Measurements from ENCODE around the gene WDR81.
"Not testable (repeated sequence)": the region's sequence is repeated elsewhere in the genome, so short reads cannot be mapped to it uniquely, and the experiment has no call there.

WDR81 gene

GRCh38 chr17:1713878-1714426 is 10.6 kb upstream of the WDR81 start:
- DNase-seq = peak; percentile 43 to 78

DNA sequence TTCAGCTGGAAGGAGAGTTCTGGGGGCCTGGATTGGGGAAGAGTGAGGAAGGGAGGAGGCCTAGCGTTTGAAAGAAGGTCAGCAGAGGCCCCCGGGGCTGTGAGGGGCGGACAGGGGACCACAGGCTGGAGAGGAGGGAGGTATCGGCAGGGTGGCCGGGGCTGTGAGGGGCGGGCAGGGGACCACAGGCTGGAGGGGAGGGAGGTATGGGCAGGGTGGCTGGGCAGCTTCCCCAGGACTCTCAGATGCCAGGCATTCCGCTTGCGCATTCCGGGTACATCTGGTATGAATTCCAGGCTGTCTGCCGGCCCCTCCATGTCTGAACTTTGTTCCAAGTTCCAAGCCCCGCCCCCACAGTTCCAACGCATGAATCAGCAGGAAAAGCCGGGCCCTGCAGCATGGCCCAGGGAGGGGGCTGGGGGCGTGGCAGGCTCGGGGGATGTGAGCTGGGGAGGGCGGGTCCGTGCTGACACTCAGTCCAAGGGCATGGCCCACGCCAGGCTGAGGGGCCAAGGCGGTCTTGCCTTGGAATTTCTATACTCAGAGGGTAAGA is 10.0 kb upstream of the WDR81 start:
- peak; percentile 16 to 77 for DNase-seq

DNA sequence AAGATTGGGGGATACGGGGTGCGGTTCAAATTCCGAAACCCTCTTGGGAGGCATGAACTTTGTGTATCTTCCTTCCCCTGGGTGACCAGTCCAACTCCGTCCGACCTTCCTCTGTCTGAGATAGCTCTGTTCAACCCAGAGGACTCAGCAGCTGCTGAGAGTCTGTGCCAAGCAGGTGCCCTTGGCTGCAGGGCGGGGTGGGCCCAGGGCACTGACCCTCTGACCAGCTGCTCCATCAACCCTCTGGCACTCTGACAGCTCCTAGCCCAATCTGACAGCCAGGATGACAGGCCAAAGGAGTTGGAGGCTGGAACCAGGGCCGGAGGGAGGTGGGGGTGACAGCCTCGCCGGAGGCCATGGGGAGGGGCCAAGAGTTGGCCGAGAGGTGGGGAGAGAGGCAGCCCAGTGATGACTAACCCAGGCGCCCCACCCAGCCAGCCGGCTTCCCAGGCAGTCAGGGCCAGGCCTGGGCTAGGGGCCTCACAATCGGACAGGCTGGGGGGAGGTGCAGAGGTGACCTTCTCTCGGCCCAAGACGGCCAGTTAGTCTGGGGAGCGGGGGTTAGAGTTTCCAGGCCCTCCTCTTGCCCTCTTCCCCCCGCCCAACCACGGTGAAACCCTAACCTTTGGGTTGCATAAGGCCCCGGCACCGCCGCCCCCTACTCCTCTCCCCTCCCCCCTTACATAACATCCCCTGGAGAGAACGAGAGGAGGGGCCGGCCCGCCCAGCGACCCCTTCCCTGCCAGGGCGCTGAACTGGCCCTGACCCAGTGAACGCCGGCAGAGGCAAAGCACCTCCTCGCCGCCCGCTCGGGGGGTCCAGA is 9.3 kb upstream of the WDR81 start:
- peak in 1 of 2 experiments; percentile 29 for DNase-seq

GRCh38 chr17:1715803-1716075 is 8.8 kb upstream of the WDR81 start:
- no peak for DNase-seq

DNA sequence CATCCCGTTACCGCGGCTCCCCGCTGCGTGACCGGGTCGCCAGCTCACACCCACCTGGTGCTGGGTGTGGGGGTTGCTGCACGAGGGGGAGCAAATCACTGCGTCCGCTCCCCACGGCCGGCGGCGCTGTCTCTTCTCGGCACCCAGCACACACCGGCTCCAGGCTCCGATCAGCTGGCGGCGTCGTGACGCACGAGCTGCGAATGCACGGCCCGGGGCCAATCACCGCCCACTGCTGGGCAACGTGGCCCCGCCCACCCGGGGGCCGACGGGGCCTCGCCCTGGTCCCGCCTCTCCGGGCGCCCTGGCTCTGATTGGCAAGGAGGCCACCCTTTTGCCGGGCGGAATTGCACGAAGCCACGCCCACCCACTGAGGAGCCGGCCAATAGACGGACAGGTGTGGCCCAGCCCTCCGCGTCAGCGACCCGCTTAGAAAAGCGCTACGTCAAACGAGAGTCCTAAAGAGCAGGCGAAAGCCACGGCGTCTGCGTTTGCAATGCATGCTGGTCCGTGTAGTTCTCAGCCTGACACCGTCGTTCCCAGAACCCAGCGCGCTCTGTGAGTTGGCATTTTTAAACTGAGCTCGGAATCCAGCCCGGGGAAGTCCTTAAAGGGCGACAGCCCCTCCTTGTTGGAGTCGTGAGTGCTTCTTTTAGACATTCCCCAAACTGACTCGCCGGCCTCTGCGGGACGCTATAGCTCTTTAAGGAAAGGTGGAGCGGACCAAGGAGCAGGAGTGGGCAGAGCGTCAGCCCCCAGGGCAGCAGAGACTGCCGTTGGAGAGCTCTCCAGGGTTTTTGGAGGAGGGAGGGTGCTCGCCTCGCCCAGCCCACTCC is 8.2 kb upstream of the WDR81 start:
- DNase-seq = peak; percentile 97 to 99

DNA sequence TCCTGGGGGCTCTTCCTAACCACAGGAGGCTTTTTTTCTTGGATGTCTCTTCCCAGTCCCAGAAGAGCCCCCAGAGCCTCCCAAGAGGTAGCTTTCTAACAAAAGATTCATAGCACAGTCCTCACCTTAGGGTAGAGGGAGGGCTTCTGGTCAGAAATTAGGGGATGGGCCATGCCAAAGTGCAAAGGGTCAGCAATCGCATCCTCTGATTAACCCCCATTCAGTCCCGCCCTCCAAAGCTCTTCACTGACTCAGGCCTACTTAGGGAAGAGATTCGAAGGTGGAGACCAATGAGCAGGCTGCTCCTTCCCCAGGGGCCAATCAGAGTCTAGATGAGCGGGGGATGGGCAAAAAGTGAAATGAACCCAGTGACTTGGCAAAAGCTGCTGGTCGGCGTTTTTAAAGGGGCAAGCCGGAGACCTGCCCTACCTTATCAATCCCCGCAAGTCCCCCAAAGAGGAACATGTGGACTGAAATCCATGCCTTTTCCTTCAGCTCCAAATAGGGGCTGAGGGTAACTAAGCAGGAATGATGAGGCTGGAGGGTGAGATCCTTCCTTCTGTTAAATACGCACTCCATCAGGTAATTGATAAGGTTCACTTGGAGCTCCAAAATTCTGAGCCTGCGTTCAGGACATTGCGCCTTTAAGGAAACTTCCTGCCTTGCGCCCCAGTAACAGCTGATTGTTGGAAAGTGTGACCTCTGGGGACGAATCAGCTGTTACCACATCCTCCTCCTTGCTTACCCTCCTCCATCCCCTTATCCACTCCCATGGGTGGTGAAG is 7.4 kb upstream of the WDR81 start:
- peak; percentile 95 for DNase-seq

GRCh38 chr17:1718362-1719165 is 5.9 kb upstream of the WDR81 start:
- DNase-seq = no peak

DNA sequence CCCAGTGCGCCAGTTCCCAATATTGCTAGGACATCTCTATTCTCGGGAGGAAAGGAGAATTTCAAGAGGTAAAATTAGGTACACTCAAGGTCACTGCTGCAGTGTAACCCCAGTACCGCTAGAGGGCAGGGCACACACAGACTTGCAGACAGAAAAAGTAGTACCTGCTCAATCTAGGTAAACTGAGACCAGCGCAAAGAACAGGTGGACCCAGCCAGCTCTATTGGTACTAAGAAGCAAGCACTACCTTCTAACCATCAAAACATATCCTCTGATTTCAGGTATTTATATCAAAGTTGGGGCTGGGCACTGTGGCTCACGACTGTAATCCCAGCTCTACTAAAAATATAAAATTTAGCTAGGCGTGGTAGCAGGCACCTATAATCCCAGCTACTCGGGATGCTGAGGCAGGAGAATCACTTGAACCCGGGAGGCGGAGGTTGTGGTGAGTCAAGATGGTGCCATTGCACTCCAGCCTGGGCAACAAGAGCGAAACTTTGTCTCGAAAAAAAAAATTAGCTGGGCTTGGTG is 3.6 kb upstream of the WDR81 start:
- DNase-seq = peak; percentile 32 to 47

- DNase-seq = not testable (repeated sequence)
Measured at GRCh38 chr17:1722022-1722421, 2.5 kb upstream of the WDR81 start.

- DNase-seq = peak in 1 of 2 experiments; percentile 50
Measured at GRCh38 chr17:1724869-1725641, 551 bp downstream of the WDR81 start.

- no peak for DNase-seq
Measured at GRCh38 chr17:1725642-1726511, 1.4 kb downstream of the WDR81 start.

- no peak for DNase-seq
Measured at GRCh38 chr17:1726626-1727257, 2.2 kb downstream of the WDR81 start.

DNA sequence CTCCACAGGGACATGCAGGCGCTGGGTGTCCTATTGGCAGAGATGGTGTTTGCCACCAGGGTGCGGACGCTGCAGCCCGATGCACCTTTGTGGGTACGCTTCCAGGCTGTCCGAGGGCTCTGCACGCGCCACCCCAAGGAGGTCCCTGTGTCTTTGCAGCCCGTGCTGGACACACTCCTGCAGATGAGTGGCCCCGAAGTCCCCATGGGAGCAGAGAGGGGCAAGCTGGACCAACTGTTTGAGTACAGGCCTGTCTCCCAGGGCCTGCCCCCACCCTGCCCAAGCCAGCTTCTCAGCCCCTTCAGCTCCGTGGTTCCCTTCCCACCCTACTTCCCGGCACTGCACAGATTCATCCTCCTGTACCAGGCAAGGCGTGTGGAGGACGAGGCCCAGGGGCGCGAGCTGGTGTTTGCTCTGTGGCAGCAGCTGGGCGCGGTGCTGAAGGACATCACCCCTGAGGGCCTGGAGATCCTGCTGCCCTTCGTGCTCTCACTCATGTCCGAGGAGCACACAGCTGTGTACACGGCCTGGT is 2.8 kb downstream of the WDR81 start:
- DNase-seq = no peak

GRCh38 chr17:1727876-1728630 is 3.5 kb downstream of the WDR81 start:
- DNase-seq = no peak

- no peak for DNase-seq
Measured at GRCh38 chr17:1729966-1730325, 5.4 kb downstream of the WDR81 start.

DNA sequence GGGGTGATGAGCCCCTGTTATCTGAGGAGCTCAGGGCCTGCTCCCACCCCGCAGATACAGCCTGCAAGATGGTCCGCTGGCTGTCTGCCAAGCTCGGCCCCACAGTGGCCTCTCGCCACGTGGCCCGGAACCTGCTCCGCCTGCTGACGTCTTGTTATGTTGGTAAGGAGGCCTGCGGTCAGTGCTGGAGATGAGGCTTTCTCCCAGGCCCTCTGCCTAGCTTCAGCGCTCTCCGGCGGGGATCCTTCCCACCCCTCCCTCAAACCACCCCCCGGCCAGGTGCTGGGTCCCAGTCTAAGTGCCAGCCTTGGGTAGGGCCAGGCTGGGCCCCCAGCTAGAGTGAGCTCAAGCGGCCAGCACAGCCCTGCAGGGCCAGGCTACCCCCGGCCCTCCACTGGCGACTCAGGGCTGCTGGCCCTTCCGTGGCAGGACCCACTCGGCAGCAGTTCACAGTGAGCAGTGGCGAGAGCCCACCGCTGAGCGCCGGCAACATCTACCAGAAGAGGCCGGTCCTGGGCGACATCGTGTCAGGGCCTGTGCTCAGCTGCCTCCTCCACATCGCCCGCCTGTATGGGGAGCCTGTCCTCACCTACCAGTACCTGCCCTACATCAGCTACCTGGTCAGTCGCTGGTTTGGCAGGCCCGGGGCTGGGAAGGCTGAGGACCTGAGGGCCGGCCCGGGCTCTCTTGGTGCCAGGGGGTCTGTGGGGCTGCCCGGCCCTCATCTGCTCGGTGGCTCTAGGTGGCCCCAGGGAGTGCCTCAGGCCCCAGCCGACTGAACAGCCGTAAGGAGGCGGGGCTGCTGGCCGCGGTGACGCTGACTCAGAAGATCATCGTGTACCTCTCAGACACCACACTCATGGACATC is 6.1 kb downstream of the WDR81 start:
- no peak for DNase-seq

GRCh38 chr17:1731194-1731506 is 6.6 kb downstream of the WDR81 start:
- DNase-seq = no peak

Measured in NCI-H526 (cell line).